Stimulated activated CD8-positive, alpha-beta memory T cell treated with anti-CD3 and anti-CD28 coated beads, Interleukin-15, amount 100 ng/mL, for 48 hours (primary cell): ENCODE results near the gene HDGFL3.
"Not testable (repeated sequence)": the region's sequence is repeated elsewhere in the genome, so short reads cannot be mapped to it uniquely, and the experiment has no call there.

ENCODE experiments used
- DNase-seq, 2 donors: peaks; one replicate each; pipeline ENCODE4 v3.0.0-alpha.2; 2020; ENCODE audit warnings: low read depth in 2 of 2

HDGFL3 gene

GRCh38 chr15:83100097-83100646 lies 107.5 kb downstream of the HDGFL3 start:
- DNase-seq: no peak

GRCh38 chr15:83099290-83099689 lies 108.3 kb downstream of the HDGFL3 start:
- no peak for DNase-seq

- DNase-seq: no peak
Measured at GRCh38 chr15:83098079-83098478, 109.5 kb downstream of the HDGFL3 start.

- DNase-seq: no peak
Measured at GRCh38 chr15:83094583-83094982, 113.0 kb downstream of the HDGFL3 start.

GRCh38 chr15:83092309-83092976 lies 115.2 kb downstream of the HDGFL3 start:
- no peak for DNase-seq

- DNase-seq: not testable (repeated sequence)
Measured at GRCh38 chr15:83091965-83092308, 115.7 kb downstream of the HDGFL3 start.

- DNase-seq: no peak
Measured at GRCh38 chr15:83090465-83090864, 117.2 kb downstream of the HDGFL3 start.

- no peak for DNase-seq
Measured at GRCh38 chr15:83088876-83089275, 118.7 kb downstream of the HDGFL3 start.

GRCh38 chr15:83087576-83087975 lies 120.0 kb downstream of the HDGFL3 start:
- no peak for DNase-seq

GRCh38 chr15:83085864-83086552 lies 121.6 kb downstream of the HDGFL3 start:
- not testable (repeated sequence) for DNase-seq

GRCh38 chr15:83085461-83085860 lies 122.2 kb downstream of the HDGFL3 start:
- DNase-seq: not testable (repeated sequence)

- DNase-seq: no peak
Measured at GRCh38 chr15:83082730-83083386, 124.8 kb downstream of the HDGFL3 start.

- no peak for DNase-seq
Measured at GRCh38 chr15:83081256-83082014, 126.2 kb downstream of the HDGFL3 start.

- DNase-seq: no peak
Measured at GRCh38 chr15:83078712-83079111, 128.9 kb downstream of the HDGFL3 start.
